Upper lobe of left lung (tissue), 4 donors: Measurements from ENCODE around the gene MIA3.

Experiments used
- EP300 ChIP-seq, 4 donors: sonication (generic); formaldehyde crosslinking; IDR thresholded peaks; one replicate each; pipeline ENCODE4 v1.5.1; 2017; ENCODE audit warnings: antibody characterized with exemption in 4 of 4, control low read depth in 2 of 4
- POLR2A ChIP-seq, 4 donors: fragments of 450-650 bp; IDR thresholded peaks; one replicate each; pipeline ENCODE4 v1.5.1; 2016 to 2017; ENCODE audit warnings: antibody characterized with exemption in 4 of 4, mild to moderate bottlenecking in 2 of 4
- POLR2AphosphoS5 ChIP-seq, 2 donors: sonication (generic); formaldehyde crosslinking; IDR thresholded peaks; one replicate each; pipeline ENCODE4 v1.5.1; 2017; ENCODE audit warnings: antibody characterized with exemption in 2 of 2
- TF ChIP-seq, protein P1 (sequence below), 6 experiments: fragments of 450-650 bp in 4 of 6; fragments of 200-600 bp in 2 of 6; sonication (generic) in 2 of 6; IDR thresholded peaks; one replicate each; pipeline ENCODE4 v1.5.1; 2016 to 2019; ENCODE audit warnings: antibody characterized with exemption in 6 of 6

GRCh38 chr1:222691016-222691415, 73.1 kb downstream of the MIA3 start:
- TF ChIP-seq EP300 (IDR thresholded peaks at IDR 0.05) (no peak), POLR2AphosphoS5 (IDR thresholded peaks at IDR 0.05) (no peak), POLR2A (IDR thresholded peaks at IDR 0.05) (no peak)
- TF ChIP-seq, protein P1, sequence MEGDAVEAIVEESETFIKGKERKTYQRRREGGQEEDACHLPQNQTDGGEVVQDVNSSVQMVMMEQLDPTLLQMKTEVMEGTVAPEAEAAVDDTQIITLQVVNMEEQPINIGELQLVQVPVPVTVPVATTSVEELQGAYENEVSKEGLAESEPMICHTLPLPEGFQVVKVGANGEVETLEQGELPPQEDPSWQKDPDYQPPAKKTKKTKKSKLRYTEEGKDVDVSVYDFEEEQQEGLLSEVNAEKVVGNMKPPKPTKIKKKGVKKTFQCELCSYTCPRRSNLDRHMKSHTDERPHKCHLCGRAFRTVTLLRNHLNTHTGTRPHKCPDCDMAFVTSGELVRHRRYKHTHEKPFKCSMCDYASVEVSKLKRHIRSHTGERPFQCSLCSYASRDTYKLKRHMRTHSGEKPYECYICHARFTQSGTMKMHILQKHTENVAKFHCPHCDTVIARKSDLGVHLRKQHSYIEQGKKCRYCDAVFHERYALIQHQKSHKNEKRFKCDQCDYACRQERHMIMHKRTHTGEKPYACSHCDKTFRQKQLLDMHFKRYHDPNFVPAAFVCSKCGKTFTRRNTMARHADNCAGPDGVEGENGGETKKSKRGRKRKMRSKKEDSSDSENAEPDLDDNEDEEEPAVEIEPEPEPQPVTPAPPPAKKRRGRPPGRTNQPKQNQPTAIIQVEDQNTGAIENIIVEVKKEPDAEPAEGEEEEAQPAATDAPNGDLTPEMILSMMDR (IDR thresholded peaks at IDR 0.05) = no peak
